ENCODE data around the gene GAK.
"Not testable (repeated sequence)": the region's sequence is repeated elsewhere in the genome, so short reads cannot be mapped to it uniquely, and the experiment has no call there.

Gene GAK

GRCh38 chr4:931960-932712, at the start of gene GAK, which contains the start of gene TMEM175:
Gene GAK (minus strand): TSS chr4:932316. CDS start chr4:932187, 129 bp downstream.
Gene TMEM175 (plus strand): TSS chr4:932460. CDS start chr4:947740, 15,280 bp downstream.
- peak; percentile 85 for DNase-seq (ENCODE audit: low read depth)

- no peak for DNase-seq (ENCODE audit: low read depth)
These were observed 47.0 kb upstream of the GAK start for GRCh38 chr4:978957-979701.

- not testable (repeated sequence) for DNase-seq (ENCODE audit: low read depth)
These were observed 43.9 kb upstream of the GAK start for GRCh38 chr4:976016-976415.

DNA sequence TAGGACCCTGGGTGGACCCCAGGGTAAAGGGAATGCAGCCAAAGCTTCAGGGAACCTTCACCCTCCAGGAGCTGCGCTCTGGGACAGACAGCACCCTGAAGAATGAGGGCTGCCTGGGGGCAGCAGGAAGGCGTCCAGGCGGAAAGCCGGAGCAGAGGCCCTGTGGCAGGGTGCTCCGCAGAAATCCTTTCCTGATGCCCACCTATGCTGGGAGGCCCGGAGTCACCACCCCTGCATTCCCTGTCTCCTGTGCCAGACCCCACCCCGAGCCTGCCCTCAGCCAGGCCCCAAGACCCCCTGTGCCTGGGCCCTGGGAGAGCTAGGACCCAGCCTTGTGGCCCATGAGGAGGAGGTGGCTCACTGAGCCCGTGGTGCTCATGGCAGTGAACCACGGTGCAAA, 42.6 kb upstream of the GAK start:
- DNase-seq (ENCODE audit: low read depth), result no peak

DNA sequence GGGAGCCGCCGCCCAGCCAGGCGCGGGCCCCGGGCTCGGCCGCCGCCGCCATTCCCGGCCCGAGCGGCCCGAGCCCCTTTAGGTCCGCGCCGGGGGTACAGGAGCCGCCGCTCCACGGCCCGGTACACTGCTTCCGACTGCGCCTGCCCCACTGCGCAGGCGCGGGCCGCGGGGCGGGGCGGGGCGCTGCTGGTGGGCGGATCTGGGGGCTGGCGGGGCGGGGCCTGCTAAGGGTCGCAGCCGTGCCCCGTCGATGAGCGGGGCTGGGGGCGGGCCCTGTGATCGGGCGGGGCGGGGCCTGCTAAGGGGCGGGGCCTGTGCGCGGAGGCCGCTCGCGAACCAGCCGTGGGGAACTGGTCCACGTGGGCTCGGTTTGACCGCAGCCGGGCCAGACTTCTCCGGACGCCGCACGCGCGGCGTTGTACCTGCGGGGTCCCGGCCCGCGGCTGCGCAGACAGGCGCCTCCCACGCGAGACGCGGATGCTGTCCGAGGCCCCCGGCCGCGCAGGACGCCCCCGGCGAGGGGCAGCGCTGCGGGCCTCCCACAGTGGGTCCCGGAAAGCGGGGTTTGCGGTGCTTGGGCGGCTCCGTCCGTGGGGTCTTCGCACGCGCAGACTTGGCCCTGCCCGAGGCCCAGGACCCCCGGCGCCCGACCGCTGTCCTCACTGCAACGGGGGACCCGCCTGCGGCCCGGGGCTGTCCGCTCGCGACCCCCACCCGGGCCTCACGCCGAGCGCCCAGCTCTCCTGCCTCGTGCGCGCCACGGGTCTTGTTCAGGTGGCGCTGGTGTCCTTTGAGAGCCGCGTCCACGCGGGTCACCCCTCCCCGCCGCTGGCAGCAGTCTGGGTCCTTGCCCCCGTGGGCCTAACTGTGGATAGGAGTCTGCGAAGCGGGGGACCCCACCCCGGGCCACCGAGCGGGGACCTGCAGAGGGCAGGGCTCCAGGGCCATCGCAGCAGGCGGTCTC, 41.6 kb upstream of the GAK start, which contains the start of gene DGKQ:
TSS of gene DGKQ (minus strand) at position 139 of the 967 bp plus-strand sequence. CDS start at position 52, 87 bp downstream.
- DNase-seq (ENCODE audit: low read depth), result peak; percentile 66

- peak; percentile 28 for DNase-seq (ENCODE audit: low read depth)
These were observed 40.7 kb upstream of the GAK start for GRCh38 chr4:972651-973424.

DNA sequence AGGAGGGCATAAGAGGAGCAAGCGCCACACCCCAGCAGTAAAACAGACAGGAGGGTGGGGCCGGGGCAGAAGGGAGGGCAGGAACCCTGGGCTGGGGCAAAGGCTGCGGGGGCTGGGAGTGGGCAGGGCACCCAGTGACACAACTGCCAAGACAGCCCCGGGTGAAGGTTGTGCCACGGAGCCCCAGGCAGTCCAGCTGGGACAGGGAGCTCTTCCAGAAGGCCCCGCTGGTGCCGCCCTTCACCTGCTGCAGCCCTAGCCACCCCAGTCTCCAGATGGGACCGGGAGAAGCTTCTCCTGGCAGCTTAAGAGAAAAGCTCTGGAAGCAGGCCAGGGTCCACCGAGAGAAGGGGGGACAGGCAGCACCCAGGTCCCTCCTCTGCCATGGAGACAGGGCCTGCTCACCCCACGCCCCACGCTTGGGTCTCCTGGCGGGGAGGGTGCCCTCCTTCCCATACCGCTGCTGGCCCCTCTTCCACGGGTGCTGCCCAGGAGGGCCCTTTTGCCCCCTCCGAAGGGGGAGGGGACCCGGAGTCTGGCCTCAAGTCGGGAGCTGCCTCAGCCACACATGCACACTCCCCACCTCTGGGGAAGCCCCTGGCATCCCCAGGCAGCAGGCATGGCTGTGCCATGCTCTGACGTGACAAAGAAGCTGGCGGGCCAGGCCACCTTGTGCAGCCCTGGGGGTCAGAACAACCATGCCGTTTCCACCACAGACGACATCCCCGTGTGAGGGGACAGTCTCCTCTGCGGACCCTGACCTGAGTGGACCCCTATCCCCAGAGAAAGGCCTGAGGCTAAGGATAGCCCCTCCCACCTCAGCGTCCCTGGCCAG, 39.8 kb upstream of the GAK start:
- DNase-seq (ENCODE audit: low read depth), result no peak

DNA sequence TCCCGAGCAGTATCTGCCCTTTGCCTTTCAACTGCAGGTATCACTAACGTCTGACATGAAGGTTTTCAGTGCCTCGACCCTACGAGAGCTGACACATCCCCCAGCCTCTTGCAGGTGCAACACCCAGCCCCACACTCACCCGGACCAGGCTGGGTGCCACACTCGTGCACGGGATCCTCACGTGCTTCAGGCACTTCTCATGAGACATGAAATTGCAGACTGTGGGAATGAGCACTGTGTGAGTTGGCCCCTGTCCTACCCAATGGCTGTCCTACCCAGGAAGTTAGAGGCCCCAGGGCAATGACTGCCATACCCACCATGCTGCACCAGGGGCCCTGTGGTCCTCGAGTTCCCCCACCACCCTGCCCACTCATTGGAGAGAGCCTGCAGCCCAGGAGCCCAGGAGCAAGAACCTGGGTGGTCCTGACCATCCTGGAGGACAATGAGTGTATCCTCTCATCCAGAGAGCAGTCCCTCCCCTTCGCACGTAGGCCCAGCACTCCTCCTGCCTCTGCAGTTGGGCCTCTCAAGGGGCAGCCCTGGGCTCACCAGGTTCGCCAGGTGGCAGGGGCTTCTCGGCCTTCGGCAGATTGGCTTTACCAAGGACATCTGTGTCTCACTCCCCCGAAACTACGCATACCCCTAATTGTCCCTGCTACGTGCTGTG, 38.9 kb upstream of the GAK start:
- no peak for DNase-seq (ENCODE audit: low read depth)

- DNase-seq (ENCODE audit: low read depth), result no peak
These were observed 38.1 kb upstream of the GAK start for GRCh38 chr4:970046-970745.

DNA sequence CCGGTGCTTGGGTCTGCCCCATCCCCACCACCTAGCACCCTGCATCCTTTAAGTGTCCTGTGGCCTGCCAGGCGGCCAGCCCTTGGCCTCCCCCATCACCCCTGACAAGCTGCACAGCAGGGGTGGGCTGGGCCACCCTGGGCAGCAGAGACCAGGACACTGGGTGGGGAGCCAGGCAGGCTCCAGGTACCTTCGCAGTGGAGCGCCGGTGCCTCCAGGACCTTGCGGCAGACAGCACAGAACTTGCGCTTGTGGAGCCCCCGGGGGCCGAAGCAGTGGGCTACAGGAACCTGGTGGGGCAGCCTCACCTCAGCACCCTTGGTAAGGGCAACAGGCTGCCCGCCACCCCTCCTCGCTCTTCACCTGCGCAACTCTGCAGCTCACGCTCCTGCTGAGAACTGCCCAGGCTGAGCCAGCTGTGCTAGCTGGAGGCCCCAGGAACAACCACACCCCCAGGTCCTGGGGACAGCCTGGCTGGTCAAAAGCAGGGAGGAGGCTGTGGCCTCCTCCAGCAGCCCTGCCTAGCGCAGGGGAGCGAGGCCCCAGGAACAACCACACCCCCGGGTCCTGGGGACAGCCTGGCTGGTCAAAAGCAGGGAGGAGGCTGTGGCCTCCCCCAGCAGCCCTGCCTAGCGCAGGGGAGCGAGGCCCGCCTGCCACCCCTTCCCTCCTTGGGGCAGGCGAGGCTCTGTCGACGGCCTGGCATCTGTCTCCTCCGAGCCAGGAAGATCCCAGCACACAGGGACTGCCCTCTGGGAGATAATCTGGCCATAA, 36.7 kb upstream of the GAK start:
- DNase-seq (ENCODE audit: low read depth), result no peak

GRCh38 chr4:968221-968620, 36.1 kb upstream of the GAK start:
- DNase-seq (ENCODE audit: low read depth), result no peak

- DNase-seq (ENCODE audit: low read depth), result no peak
These were observed 35.3 kb upstream of the GAK start for GRCh38 chr4:967113-968104.

- DNase-seq (ENCODE audit: low read depth), result no peak
These were observed 34.4 kb upstream of the GAK start for GRCh38 chr4:966266-967112.

GRCh38 chr4:965766-966134, 33.6 kb upstream of the GAK start:
- no peak for DNase-seq (ENCODE audit: low read depth)

DNA sequence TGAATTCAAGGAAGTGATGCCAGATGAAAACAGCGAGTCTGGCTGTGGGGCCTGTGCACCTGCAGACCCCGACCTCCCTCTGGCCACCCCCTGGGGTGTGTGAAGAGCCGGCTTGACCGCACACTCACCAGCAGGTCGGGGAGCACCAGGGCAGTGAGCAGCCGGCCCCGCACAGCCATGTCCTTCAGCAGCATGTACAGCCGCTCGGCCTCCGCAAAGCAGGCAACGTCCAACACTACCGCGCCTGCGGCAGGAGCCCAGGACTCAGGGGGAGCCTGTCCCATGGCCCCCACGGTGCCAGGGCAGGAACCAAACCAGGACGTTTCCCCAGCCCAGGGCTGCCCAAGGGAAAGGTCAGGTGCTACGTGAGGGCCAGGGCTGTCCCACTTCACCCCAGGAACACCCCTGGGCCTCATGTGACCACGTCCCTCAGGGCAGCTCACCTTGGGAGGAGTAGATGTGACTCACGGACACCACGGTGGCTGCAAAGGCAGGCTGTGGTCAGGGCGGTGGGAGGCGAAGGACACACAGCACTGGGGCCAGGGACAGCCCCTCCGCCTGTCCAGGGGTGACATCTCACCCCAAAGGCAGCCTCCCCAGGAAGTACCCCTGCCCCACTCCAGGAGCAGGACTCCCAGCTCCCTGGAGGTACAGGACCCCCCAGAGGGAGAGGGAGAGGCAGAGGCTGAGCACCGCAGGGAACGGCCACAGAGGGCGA, 33.1 kb upstream of the GAK start:
- no peak for DNase-seq (ENCODE audit: low read depth)

All from stimulated activated CD8-positive, alpha-beta memory T cell treated with anti-CD3 and anti-CD28 coated beads, Interleukin-15, amount 100 ng/mL, for 1 hour (primary cell).